HG02884 (cell line): ENCODE data around the gene IQCM.
"Not testable (repeated sequence)": the region's sequence is repeated elsewhere in the genome, so short reads cannot be mapped to it uniquely, and the experiment has no call there.

Source experiments
- ATAC-seq: cut with Tn5 transposase; IDR thresholded peaks from one replicate; pipeline ENCODE4 v1.9.1; 2021; ENCODE audit warnings: mild to moderate bottlenecking, moderate library complexity; ENCODE audit not compliant: unreplicated experiment

Gene IQCM

DNA sequence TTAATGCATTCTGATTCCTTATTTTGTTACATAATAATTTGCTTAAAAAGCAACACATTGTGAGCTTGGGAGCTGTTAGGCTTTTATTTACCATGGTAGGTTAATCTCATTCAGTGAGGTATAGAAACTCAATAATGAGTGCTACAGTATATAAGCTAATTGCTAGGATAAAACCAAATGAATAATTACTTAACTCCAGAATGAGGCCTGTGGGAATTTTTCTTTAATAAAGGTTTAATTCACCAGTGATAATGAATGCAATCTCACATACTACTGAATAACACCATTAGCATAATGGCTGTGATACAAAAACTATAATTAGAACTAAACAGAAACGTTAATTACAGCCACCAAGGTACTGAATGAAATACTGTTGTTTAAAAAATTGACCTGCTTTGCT, 326.3 kb downstream of the IQCM start:
- ATAC-seq, result no peak

DNA sequence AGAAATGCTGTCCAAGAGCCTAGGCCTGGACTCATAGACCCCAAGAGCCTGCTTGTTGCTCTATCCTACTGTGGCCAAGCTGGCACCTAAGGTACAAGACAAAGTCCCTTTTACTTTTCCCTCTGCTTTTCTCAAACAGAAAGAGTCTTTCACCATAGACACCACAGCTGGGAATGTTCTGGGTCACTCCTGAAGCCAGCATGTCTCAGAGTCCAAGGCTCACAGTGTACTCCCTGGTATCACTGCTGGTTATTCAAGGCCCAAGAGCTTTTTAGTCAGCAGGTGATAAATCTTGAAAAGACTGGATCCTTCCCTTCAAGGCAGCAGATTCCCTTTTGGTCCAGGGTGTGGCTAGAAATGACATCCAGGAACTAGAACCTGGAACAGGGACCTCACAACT, 328.8 kb downstream of the IQCM start:
- no peak for ATAC-seq

DNA sequence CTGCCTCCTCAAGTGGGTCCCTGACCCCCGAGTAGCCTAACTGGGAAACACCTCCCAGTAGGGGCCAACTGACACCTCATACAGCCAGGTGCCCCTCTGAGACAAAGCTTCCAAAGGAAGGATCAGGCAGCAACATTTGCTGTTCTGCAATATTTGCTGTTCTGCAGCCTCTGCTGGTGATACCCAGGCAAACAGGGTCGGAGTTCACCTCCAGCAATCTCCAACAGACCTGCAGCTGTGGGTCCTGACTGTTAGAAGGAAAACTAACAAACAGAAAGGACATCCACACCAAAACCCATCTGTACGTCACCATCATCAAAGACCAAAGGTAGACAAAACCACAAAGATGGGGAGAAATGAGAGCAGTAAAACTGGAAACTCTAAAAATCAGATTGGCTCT, 347.0 kb downstream of the IQCM start:
- ATAC-seq, result not testable (repeated sequence)

DNA sequence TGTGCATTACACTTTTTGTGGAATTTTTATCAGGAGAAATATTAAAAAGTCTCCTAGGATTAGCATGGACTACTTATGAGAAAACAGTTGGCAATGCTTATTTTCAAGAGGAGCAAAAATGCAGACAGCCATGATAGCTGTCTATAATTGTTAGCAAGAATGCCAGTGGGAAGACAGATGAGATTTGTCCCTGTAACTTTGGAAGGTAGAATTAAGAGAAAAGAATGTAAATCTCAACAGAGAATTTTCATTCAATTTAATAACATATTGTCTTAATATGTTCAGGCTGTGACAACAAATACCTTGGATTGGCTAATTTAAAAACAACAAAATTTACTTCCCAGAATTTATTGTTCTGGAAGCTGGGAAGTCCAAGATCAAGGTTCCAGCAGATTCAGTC, 349.2 kb downstream of the IQCM start:
- ATAC-seq, result no peak

DNA sequence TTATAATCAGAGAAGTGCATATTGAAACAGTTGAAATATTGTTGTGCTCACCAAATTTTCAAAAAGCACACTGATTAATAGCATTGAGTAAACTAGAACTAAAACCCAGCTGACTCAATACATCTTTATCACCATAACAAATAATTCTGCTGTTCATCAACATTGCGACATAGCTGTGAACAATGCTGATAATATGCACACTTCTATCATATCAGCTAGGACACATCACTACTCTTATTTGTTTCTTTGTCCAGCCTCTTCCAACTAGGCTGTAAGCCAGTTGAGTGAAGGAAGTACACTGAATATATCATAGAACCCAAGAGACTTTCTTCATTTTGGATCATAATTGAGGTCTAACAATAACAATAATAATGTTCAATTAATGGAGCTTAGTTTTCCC, 349.7 kb downstream of the IQCM start:
- no peak for ATAC-seq

DNA sequence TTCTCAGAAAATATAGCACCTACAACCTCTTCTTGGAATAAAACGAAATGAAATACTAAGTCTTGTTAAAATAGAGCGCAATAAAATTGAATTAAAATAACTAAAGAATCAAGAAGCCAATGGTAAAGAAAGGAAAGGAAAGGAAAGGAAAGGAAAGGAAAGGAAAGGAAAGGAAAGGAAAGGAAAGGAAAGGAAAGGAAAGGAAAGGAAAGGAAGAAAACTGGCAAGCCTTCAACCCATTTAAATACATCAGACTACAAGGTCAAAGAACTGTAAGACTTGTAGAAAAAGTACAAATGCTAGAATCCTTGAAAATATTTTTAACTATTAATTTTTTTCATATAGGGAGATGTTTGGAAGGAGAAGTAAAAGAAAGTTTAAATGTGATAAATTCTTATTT, 372.1 kb downstream of the IQCM start:
- ATAC-seq, result no peak

DNA sequence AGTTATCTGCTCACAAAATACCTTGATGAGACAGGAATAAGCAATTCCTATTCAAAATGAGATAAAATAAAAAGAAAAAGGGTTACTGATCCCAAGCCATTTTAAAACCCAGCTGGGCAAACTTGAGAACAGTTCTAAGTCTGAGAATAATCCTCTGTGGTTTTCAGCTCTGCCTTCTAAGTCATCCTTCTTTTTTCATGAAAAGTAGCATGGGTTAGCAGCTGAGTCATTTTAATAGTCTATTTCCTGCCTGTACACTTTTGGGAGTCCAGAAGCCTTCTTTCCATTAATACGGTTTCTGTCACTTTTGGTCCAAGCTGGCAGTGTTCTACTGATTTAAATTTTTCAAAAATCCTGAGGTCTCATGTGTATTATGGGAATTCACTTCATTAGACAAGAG, 374.3 kb downstream of the IQCM start:
- no peak for ATAC-seq

DNA sequence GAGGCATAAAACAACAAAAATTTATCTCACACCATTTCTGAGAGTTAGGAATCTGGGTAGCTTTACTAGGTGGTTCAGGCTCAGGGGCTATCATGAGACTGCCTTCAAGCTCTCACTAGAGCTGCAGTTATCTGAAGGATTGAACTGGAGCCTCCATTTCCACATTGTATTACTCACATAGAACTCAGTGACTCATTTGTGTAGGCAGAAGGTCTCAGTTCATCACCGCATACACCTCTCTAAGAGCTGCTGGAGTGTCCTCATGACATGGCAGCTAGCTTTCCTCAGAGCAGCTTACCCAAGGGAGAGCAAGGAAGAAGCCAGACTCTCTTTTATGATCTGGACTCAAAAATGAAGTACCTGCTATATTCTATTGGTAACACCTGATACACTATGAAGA, 389.2 kb downstream of the IQCM start:
- no peak for ATAC-seq

DNA sequence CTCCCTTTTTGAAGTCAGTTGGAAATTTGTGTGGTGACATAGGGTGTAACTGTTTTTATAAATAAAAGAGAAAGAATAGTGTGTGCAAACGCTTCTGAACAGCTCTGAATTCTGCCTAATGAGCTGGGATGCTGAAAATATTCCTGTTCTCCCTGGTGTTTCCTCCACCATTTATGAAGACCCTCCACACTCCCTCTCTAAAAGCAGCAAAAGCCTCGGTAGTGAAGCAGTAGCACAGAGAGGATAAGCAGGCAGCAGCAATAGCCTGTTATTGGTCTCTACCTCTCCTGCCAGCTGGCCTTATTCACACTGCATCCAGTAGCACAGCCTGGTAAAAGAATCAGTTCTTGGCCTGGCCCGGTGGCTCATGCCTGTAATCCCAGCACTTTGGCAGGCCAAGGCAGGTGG, 406.1 kb downstream of the IQCM start:
- ATAC-seq, result no peak

DNA sequence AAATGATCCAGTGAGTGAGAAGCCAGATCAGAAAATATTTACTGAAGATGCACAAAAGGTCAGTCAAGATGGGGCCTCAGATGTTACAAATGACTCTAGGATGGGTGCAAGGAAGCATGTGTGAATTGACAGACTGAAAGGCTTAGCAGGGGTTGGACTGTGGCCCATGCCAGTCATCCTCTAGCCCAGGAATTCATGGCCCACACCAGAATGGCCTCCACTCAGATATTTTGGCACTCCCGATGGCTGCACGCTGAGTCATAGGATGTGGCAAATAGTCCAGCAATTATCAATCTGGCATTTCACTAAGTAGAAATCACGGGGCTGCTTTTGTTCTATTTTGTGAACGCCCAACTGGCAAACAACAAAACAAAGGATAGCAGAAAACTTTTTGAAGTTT, 406.5 kb downstream of the IQCM start:
- ATAC-seq, result no peak

DNA sequence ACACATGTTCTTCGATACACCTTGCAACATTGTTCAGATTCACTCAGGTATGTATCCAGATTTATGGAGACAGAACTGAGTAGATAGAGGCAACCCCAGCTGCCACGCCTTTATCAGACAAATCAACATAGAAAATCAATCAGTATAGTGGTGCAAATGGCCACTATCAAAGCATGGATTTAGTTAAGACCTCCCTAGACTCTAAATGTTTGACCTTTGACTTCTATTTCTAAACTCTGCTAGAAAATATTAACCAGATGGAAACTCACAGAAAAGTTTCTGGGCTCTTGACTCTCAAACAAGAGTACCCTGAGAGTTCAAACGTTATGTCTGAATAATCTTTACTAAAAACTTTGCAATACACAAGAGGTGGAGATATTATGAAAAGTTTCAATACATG, 411.5 kb downstream of the IQCM start:
- no peak for ATAC-seq

DNA sequence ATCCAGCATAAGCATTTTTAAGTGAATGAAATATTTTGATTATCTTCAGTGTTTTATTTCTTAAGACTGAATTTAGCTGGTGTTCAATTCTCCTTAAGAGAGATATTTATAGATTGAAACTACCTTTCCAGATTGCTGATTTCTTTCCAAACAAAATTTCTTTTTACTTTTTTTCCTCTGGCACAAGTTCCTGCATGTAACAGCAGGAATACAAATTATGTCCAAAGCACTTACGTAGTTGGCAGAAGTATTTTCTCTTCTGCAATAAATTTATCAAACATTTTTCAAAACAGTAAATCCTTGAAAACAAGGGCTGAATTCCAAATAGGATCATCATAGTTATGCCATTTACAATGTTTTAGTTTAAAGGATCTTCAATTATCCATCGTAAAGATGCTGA, 412.6 kb downstream of the IQCM start:
- ATAC-seq, result no peak

DNA sequence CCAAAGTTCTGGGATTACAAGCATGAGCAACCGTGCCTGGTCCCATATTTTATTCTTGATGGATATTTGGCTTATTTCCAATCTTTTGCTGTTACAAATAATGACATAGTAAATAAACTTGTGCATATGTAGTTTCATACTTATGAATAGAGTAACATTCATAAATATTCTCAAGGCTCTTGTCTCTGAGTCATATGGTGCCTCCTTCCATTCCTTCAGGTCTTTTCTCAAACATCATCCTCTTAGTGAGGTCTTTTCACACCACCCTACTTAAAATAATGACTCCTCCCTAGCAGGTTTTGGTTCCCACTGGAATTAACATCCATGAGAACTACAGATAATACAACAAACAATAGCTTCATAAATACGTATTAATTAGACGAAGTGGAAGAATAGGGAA, 416.6 kb downstream of the IQCM start:
- ATAC-seq, result no peak

DNA sequence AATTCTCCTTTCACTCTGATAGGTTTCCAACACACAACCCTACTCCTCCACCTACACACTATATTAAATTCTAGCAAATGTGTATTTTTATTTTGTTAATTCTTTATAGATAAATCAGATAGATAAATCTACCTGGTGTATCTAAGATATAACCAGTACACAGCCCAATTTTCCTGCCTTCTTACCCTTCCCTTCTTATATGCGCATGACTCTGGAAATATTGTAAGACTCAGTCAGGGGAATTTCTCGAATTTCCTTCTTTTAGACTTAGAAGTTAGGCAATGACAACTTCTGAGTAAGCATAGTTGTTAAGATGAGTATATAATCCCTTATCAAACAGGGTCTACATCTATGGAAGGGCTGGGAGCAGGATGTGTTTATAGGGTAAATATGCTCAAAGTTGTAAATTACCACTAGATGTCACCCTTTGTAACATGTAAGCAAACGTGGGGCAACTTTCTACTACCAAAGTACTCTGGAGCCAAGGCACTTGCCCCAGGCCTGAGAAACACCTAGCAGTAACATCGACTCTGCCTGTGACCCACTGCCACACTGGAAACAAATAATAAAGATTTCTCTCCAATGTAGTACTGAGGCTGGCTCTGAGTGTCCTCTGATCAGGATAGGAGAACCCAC, 444.7 kb downstream of the IQCM start:
- ATAC-seq, result peak; percentile 69

DNA sequence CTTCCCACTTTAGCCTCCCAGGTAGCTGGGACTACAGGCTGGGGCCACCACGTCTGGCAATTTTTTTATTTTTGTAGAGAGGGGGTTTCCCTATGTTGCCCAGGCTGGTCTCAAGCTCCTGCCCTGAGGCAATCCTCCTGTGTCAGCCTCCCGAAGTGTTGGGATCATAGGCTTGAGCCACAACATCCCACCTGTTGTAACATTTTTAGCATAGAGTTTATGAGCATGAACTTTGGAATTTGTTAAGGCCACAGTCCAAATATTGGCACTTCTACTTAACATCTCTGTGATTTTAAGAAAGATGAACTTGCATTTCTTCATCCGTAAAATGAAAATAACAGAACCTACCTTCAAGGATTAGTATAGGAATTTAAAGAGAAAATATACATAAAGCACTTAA, 445.6 kb downstream of the IQCM start:
- no peak for ATAC-seq

DNA sequence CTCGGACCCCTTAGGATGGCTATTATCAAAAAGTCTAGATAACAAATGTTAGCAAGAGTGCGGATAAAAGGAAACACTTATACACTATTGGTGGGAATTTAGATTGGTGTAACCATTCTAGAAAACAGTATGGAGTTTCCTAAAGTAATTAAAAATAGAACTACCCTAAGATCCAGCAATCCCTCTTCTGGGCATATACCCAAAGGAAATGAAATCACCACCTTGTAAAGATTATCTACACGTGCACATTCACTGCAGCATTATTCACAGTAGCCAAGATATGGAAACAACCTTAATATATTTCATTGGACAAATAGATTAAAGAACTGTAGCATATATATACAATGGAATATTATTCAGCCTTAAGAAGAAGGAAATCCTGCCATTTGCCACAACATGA, 462.4 kb downstream of the IQCM start:
- ATAC-seq, result no peak

DNA sequence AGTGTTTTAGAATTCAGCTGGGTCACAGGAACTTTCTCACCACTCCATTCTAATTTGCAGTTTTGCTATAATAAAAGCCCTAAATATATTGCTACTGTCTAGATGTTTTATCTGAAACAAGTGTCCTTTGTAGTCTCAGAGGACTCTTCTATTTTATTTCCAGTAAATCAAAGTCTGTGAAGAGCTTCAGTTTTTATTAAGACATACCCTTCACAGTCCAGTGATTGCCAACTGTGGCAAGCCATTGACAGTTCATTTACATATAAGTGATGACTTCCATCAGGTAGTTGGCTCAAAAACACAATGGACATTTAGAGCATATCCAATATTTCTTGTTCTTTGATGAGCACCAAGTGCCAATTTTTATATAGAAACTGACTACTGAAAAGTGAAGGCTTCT, 466.1 kb downstream of the IQCM start:
- ATAC-seq, result no peak

DNA sequence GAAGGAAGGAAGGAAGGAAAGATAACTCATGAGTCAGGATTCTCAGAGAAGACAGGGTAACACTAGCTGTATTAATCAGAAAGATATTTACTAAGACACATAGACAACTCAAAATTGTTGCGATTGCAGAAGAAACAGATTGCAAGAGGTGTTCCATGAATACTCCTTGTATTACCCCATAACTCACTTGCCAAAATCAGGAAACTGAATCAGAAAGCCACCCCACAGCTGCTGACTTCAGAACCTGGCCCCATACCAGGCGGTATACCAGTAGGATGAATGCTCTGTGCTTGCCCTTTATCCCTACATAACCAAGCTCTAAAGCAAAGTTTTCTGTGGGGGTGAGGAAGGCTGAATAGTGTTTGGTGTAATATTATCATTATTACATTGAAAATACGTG, 468.5 kb downstream of the IQCM start:
- no peak for ATAC-seq

DNA sequence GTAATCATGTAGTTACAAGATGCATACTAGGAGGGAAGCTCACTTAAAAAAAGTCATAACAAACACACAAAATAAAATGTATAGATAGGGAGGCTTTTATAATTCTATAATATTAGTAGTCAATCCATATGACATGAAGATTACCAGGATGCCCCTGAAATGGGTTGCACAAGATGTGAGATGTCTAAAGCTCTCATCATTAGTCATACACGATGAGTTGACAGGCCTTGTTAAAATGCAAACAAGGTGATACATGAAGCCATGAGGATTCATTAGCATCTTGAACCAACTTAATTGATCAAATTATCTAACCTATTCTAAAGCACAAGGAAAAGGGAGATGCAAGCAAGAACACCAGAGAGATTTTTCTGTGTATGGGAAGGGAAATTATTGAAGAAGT, 470.2 kb downstream of the IQCM start:
- no peak for ATAC-seq

DNA sequence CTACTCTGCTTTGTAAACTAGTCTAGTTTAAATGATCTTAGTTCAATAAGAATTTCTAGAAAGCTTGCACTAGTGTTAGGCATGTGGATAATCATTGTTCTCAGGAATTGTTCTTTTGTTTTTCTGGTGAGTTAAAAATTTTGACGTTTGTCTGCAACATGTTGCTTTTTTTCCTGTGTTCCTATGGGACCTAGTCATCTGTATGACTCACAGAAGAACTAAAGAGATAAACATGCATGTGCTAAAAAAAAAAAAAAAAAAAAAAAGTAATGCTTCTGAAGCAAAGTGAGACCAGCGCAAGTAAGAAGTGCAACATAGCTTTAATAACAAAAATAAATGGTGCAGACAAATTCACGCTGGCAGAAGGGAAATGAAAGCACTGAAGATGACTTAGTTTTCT, 471.2 kb downstream of the IQCM start:
- no peak for ATAC-seq

DNA sequence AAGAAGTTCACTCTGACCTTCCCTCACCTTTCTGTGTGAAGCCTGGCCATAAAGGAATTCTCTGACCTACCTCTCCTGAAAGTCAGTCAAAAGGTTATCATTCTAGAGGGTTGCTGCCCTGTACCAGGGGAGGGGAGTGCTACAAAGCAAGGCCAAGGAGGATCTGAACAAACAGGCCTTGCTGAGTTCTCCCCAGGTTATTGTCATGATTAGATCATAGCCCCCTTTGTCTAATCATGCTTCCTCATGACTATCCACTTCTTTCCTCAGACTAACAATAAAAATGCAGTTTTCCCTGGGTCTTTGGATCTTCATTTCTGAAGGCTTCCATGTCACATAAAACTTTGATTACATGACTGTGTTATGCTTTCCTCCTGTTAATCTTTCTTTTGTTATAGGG, 472.0 kb downstream of the IQCM start:
- no peak for ATAC-seq

DNA sequence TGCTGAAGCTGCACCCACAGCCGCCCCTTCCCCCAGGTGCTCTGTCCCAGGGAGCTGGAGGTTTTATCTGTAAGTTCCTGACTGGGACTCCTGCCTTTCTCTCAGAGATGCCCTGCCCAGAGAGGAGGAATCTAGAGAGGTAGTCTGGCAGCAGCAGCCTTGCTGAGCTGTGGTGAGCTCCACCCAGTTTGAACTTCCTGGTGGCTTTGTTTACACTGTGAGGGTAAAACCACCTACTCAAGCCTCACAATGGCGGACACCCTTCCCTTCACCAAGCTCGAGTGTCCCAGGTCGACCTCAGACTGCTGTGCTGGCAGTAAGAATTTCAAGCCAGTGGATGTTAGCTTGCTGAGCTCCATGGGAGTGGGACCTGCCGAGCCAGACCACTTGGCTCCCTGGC, 474.5 kb downstream of the IQCM start:
- ATAC-seq, result not testable (repeated sequence)

DNA sequence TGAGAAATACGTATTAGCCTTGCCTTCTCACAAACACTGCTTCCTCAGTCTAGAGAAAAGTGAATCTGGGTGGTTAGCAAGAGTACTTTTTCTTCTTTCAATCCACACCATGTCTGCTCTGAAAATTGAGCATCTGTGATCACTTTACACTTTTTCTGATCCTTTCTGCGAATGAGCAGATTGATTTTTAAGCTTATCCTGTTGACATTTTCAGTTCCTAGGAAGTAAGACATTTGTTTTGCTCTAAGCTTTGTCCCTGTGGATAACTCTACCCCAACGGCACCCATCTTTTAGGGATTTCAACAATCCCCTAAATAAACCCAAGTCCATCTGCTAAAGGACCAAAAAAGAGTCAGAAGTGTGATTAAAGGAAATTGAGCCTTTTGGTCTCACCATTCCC, 487.5 kb downstream of the IQCM start:
- no peak for ATAC-seq

DNA sequence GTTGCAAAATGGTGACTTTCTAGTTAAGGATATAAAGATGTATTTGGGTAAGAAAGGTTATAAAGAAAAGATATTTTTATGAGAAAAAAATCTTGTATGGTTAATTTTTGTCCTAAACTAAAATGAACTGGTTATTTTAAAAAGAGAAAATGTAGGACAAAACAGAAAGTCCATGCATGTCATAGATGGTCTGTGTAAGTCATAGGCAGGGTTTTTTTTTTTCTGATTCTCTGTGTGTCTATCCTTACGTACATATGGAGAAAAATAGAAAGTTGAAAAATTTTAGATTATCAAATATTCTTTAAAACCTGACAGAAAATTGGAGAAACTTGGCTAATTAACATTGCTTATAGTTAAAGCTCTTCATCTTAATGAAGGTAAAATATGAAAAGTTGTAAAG, 493.4 kb downstream of the IQCM start:
- ATAC-seq, result no peak
